Nephron (organoid): ENCODE data around the gene ASMTL.
A peak's percentile ranks its signal among the peaks of the same experiment; 100 is the strongest.

Experiments
- H3K27ac Mint-ChIP-seq, 3 experiments: 2 replicates each; pipeline ENCODE4 v1.8.0; 2020; ENCODE audit warnings: mixed read lengths in 3 of 3, mild to moderate bottlenecking in 2 of 3, moderate library complexity in 1 of 3
- H3K27me3 Mint-ChIP-seq: 2 replicates; pipeline ENCODE4 v1.8.0; 2021; ENCODE audit warnings: low read depth, mild to moderate bottlenecking, moderate library complexity, mixed read lengths
- H3K36me3 Mint-ChIP-seq: 2 replicates; pipeline ENCODE4 v1.8.0; 2020; ENCODE audit warnings: low read depth, mixed read lengths
- H3K4me1 Mint-ChIP-seq: 2 replicates; pipeline ENCODE4 v1.8.0; 2020; ENCODE audit warnings: mixed read lengths
- H3K4me3 Mint-ChIP-seq, 3 experiments: 2 replicates each; pipeline ENCODE4 v1.8.0; 2020; ENCODE audit warnings: mild to moderate bottlenecking in 3 of 3, mixed read lengths in 3 of 3, moderate library complexity in 2 of 3
- H3K9me3 Mint-ChIP-seq: 2 replicates; pipeline ENCODE4 v1.8.0; 2020; ENCODE audit warnings: mixed read lengths
- TF ChIP-seq, protein P1 (sequence below), 3 experiments: fragments of 200-600 bp; sonication (generic); IDR thresholded peaks; one replicate each; pipeline ENCODE4 v1.5.0; 2021; ENCODE audit warnings: antibody characterized with exemption in 3 of 3; ENCODE audit not compliant: unreplicated experiment in 3 of 3

Gene ASMTL

DNA sequence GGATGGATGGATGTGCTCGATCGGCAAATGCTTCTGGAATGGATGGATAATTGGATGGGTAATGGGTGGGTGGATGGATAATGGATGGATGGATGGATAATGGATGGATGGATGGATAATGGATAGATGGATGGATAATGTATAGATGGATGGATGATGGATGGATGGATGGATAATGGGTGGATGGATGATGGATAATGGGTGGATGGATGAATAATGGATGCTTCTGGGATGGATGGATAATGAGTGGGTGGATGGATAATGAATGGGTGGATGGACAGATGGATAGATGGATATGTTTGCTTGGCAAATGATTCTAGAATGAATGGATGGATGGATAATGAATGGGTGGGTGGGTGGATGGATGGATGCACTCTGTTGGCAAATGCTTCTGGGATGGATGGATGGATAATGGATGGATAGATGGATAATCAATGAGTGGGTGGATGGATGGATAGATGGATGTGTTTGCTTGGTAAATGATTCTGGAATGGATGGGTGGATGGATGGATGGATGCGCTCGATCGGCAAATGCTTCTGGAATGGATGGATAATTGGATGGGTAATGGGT, 57.0 kb downstream of the ASMTL start:
- H3K4me3 Mint-ChIP-seq, result peak overlapping the region; percentile 12 to 96 (median 62)
- H3K4me1 Mint-ChIP-seq, result peaks cover 35% of the 10 kb centered on the region
- no peaks in the 10 kb centered on the region for H3K9me3 Mint-ChIP-seq
- H3K27ac Mint-ChIP-seq, result peak overlapping the region; percentile 33 to 98 (median 97)
- H3K36me3 Mint-ChIP-seq, result peaks cover 26% of the 10 kb centered on the region
- TF ChIP-seq, protein P1, sequence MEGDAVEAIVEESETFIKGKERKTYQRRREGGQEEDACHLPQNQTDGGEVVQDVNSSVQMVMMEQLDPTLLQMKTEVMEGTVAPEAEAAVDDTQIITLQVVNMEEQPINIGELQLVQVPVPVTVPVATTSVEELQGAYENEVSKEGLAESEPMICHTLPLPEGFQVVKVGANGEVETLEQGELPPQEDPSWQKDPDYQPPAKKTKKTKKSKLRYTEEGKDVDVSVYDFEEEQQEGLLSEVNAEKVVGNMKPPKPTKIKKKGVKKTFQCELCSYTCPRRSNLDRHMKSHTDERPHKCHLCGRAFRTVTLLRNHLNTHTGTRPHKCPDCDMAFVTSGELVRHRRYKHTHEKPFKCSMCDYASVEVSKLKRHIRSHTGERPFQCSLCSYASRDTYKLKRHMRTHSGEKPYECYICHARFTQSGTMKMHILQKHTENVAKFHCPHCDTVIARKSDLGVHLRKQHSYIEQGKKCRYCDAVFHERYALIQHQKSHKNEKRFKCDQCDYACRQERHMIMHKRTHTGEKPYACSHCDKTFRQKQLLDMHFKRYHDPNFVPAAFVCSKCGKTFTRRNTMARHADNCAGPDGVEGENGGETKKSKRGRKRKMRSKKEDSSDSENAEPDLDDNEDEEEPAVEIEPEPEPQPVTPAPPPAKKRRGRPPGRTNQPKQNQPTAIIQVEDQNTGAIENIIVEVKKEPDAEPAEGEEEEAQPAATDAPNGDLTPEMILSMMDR (IDR thresholded peaks at IDR 0.05; ENCODE audit: unreplicated experiment in 3 of 3), result no peak
- no peaks in the 10 kb centered on the region for H3K27me3 Mint-ChIP-seq

DNA sequence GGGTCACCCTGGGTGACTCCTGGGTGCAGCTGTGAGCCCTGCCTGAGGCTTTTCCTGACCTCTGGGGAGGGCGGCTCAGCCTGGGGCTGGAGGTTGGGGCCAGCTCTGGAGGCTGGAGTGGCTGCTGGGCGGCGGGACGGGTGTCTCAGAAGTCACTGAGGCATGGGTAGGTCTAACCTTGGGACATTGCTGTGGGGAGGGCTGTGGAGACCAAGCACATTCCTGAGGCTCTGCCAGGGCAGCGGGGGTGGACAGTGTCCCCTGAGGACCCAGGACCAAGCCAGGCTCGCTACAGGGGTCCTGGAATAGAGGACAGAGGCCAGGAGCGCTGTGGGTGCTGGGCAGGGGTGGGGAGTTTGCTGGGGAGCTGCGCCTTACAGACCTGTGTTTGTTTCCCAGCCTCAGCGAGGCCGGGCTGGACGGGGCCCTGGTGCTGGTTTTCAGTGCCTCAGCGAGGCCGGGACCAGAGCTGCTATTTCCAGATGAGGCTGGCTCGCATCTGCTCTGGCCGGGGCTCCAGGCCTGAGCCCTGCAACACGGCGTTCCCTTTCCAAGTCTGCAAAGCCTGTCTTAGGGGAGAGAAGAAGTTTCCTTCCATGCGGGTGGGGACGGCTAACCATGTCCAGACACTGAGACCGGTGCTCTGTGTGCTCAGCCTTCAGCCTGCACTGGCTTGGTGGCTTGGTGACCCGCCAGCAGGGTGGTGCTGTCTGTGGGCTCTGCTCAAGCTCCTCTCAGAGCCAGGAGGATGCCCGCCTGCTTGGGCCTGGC, 57.8 kb downstream of the ASMTL start:
- peaks cover 34% of the 10 kb centered on the region for H3K36me3 Mint-ChIP-seq
- TF ChIP-seq, protein P1 (IDR thresholded peaks at IDR 0.05; ENCODE audit: unreplicated experiment in 3 of 3), result no peak
- H3K27me3 Mint-ChIP-seq, result no peaks in the 10 kb centered on the region
- H3K4me1 Mint-ChIP-seq, result peaks cover 35% of the 10 kb centered on the region
- H3K4me3 Mint-ChIP-seq, result peak overlapping the region; percentile 90 to 97 (median 96)
- peak overlapping the region; percentile 33 to 98 (median 97) for H3K27ac Mint-ChIP-seq
- no peaks in the 10 kb centered on the region for H3K9me3 Mint-ChIP-seq

DNA sequence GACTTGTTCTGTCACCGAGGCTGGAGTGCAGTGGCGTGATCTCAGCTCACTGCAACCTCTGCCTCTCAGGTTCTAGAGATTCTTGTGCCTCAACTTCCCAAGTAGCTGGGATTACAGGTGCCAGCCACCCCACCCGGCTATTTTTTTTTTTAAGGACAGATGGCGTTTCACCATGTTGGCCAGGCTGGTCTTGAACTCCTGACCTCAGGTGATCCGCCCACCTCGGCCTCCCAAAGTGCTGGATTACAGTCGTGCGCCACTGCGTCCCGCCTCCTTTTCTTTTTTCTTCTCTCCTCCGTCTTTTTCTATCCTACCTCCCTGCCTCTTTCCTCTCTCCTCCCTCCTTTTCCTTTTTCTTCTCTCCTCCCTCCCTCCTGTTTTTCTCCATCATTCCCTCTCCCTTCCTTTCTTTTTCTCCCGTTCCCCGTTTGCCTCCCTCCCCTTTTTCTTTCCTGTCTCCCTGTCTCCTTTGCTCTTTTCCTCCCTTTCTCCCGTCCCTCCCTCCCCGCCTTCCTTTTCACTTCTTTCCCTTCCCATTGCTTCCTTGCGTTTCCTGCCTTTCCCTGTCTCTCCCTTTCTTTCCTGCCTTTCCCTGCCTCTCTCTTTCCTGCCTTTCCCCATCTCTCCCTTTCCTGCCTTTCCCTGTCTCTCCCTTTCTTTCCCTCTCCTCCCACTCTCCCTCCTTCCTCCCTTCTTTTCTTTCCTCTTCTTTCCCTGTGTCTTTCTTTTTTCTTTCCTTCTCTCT, 58.7 kb downstream of the ASMTL start:
- TF ChIP-seq, protein P1 (IDR thresholded peaks at IDR 0.05; ENCODE audit: unreplicated experiment in 3 of 3), result no peak
- peak overlapping the region; percentile 33 to 98 (median 97) for H3K27ac Mint-ChIP-seq
- no peaks in the 10 kb centered on the region for H3K9me3 Mint-ChIP-seq
- H3K36me3 Mint-ChIP-seq, result peaks cover 41% of the 10 kb centered on the region
- peak overlapping the region; percentile 90 to 97 (median 96) for H3K4me3 Mint-ChIP-seq
- no peaks in the 10 kb centered on the region for H3K27me3 Mint-ChIP-seq
- H3K4me1 Mint-ChIP-seq, result peaks cover 35% of the 10 kb centered on the region

DNA sequence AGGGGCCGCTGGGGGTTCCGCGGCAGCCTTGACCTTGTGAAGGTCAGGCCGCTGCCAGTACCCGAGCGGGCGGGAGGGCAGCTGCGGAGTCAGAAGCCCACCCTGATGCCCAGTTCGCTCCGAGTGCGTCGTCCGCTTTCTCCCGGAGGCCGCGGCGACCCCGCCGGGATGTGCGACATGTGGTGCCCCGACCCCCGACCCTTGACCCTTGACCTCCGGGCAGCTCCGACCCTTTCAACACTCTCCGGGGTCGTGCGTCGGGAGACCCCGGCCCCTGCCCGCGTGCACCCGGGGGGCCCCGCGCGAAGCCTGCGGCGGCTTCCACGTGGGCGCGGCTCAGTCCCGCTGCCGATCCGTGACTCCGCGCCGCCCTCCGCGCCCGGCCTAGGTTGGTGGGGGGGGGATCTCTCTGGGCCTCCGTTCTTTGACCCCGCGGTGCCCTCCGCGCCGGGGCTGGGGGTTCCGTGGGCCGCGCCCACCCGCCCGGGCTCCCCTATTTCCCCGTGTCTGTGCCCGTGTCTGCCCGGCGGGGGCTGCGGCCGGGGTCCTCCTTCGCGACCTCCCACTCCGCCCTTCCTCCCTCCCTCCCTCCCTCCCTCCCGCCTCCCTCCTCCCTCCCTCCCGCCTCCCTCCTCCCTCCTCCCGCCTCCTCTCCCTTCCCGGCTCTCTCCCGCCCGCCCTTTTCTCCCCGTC, 60.2 kb downstream of the ASMTL start:
- Mint-ChIP-seq H3K27me3 (no peaks in the 10 kb centered on the region), H3K27ac (peak overlapping the region; percentile 33 to 98 (median 97)), H3K4me1 (peaks cover 38% of the 10 kb centered on the region), H3K9me3 (no peaks in the 10 kb centered on the region), H3K4me3 (peak overlapping the region; percentile 93 to 97 (median 96)), H3K36me3 (peaks cover 57% of the 10 kb centered on the region)
- TF ChIP-seq, protein P1 (IDR thresholded peaks at IDR 0.05; ENCODE audit: unreplicated experiment in 3 of 3), result no peak

DNA sequence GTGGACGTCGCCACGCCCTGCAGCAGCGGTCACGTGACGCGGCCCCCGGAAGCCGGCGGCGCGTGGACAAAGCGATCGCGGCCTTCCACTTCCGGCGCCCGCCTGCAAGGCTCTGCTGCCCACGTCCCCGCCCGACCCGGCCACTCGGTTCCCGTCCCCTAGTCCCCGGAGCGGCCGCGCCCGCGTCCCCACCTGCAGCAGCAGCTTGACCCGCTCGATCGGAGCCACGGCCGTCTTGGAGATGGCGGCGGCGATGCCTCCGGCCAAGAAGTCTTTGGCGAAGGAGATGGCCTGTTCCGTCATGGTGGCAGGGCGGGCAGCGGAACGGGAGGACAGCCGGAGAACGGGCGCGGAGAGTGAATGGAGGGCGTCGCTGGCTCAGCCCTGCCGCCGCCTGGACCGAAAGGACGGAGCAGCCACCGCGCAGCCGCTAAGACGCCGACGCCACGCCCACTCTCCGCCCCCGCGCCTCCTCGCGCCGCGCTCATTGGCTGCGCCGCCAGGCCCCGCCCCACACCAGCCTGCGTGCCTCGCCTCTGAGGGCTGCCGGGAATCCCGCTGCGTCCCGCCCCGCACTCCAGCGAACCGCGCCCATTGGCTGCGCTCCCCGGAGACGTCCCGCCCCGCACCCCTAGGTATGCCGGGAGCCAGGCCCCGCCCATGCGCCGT, 60.9 kb downstream of the ASMTL start, which contains the start of gene SLC25A6:
SLC25A6 (minus strand) TSS at position 407 of the 669 bp plus-strand sequence; CDS start at position 303, 104 bp downstream.
- TF ChIP-seq, protein P1 (IDR thresholded peaks at IDR 0.05; ENCODE audit: unreplicated experiment in 3 of 3), result peak; percentile 19 to 39 (median 29)
- peaks cover 61% of the 10 kb centered on the region for H3K36me3 Mint-ChIP-seq
- no peaks in the 10 kb centered on the region for H3K9me3 Mint-ChIP-seq
- no peaks in the 10 kb centered on the region for H3K27me3 Mint-ChIP-seq
- peaks cover 36% of the 10 kb centered on the region for H3K4me1 Mint-ChIP-seq
- peak within 1 kb of the TSS; percentile 33 to 98 (median 97) for H3K27ac Mint-ChIP-seq
- peak within 1 kb of the TSS; percentile 93 to 97 (median 96) for H3K4me3 Mint-ChIP-seq
